Right cardiac atrium (tissue), 5 donors: ENCODE results near the gene RAPGEF4. TPM values are rescaled to one million over a fixed set of nuclear protein-coding genes. Genes with fewer than 3 reads are reported as not detected.

Experiments used
- ATAC-seq, 2 donors: fragments of 200-7000 bp; cut with Tn5 transposase; one replicate each; pipeline versions ENCODE4 v1.8.0 to v1.9.1; 2020; ENCODE audit warnings: moderate library complexity in 2 of 2, mild to moderate bottlenecking in 1 of 2
- DNase-seq, 3 donors: peaks; one replicate each; pipeline ENCODE4 v3.0.0-alpha.2; 2020
- H3K27ac ChIP-seq: one replicate; pipeline ENCODE4 v1.5.1; 2013; ENCODE audit warnings: mild to moderate bottlenecking, low read length, control low read depth, moderate library complexity
- H3K27me3 ChIP-seq: one replicate; pipeline ENCODE4 v1.6.1; 2013; ENCODE audit not compliant: control insufficient read depth, insufficient read depth
- H3K4me1 ChIP-seq: one replicate; pipeline ENCODE4 v1.6.1; 2013; ENCODE audit warnings: low read length; ENCODE audit not compliant: control insufficient read depth, insufficient read depth
- H3K4me3 ChIP-seq: one replicate; pipeline ENCODE4 v1.5.1; 2013; ENCODE audit warnings: low read length, control low read depth
- H3K9me3 ChIP-seq: one replicate; pipeline ENCODE4 v1.6.1; 2013; ENCODE audit warnings: low read length; ENCODE audit not compliant: control insufficient read depth
- WGBS: extraction: QIAGEN DNeasy Blood & Tissue Kit; methylation state at CpG from one replicate; pipeline ENCODE4 v1.1.7; 2013; 5-methylcytosine and 5-hydroxymethylcytosine counted together
- intact Hi-C, 4 donors: fragments of 100-400 bp; cut with DNase I; formaldehyde crosslinking; loops; one replicate each; pipeline versions ENCODE4 v1.11.0 to v1.14.0; 2022 to 2023
- polyA plus RNA-seq: library from polyadenylated mRNA; stranded (reverse); fragments of 200-250 nt; gene quantifications from one replicate; pipeline ENCODE4 v1.2.3, GENCODE V29; 2013
- total RNA-seq, 4 donors: library from RNA; stranded (reverse); fragmentation: NEBNext Ultra II Directional; extraction: Animal tissue kit (Norgen Biotek cat#: 25700); gene quantifications; one replicate each; pipeline ENCODE4 v1.2.1, GENCODE V29; 2021
- donor health status: healthy with polysubstance abuse.
- donor health status: DM: no; HTN: yes; CAD: no.
- donor health status: DM: no; HTN: no; CAD: no.
- donor health status: DM: no; HTN: yes; CAD: no; lungs with severe emphysema.
- donor health status: DM: yes; HTN: yes; CAD: no.

The RAPGEF4 gene
- total and polyA plus RNA-seq, 5 donors: 5.9 to 11.3 (median 8.8) TPM

DNA sequence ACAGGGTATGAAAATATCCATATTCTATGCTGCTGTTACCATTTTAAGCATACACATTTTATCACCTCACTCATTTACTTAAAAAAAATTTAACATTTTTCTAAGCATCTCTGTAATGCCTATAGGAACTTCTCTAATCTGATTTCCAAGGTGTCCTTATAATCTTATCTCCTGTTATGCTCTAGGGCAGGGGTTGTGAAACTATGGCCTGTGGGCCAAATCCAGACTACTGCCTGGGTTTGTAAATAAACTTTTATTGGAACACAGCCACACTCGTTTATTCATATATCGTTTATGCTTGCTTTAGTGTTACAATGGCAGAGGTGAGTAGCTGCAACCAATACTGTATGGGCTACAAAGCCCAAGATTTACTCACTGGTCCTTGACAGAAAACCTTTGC, 151.6 kb downstream of the RAPGEF4 start:
- peaks cover 1% of the 10 kb centered on the region for H3K4me1 ChIP-seq
- 73% methylated on average over 2 of the region's 2 CpGs for WGBS
- no peak overlapping the region for H3K4me3 ChIP-seq
- intact Hi-C loops: no loop called here
- no peaks in the 10 kb centered on the region for H3K9me3 ChIP-seq
- H3K27me3 ChIP-seq: no peaks in the 10 kb centered on the region
- no peak for ATAC-seq
- no peak for DNase-seq
- no peak overlapping the region for H3K27ac ChIP-seq

DNA sequence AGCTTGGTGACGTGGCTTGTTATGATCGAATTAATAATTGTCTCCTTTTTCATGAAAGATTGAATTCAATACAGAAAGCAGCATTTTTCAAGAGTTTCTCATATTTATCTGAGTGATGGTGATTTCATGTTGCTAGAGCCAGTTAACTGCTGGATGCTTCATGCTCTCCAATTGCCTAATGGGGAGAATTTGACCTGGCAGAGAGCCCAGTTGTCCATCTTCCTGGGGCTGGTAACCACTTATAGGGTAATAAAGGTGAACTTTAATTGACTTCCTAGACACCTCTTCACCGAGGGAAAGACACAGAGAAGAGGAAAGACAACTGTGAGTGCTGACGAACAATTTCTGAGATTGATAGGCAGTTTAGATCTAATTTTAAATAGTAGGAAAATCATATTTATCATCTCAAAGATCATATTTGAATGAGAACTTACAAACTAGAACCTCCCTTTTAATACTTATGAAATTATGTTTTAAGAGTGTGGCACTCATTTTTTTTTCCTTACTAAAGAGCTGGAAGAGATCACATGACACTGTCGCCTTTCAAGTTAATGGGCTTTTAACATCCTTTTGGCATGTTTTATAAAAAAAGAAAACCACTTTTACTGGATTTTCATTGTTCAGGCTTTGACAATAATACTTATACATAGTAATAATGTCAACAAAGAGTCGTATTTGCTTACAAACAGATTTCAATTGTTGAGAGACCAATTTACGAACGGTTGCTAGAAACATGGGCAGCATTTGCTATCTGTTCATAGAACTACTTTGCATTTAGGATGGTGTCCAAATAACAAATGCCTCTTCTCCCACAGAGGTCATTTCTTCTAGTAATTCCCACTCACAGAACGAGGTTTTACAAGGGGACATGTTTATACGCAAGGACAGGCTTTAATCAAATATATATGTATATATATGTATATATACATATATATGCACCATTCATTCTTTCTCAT, 153.3 kb downstream of the RAPGEF4 start:
- Histone ChIP-seq H3K27ac (no peak overlapping the region), H3K9me3 (no peaks in the 10 kb centered on the region)
- ATAC-seq: no peak

DNA sequence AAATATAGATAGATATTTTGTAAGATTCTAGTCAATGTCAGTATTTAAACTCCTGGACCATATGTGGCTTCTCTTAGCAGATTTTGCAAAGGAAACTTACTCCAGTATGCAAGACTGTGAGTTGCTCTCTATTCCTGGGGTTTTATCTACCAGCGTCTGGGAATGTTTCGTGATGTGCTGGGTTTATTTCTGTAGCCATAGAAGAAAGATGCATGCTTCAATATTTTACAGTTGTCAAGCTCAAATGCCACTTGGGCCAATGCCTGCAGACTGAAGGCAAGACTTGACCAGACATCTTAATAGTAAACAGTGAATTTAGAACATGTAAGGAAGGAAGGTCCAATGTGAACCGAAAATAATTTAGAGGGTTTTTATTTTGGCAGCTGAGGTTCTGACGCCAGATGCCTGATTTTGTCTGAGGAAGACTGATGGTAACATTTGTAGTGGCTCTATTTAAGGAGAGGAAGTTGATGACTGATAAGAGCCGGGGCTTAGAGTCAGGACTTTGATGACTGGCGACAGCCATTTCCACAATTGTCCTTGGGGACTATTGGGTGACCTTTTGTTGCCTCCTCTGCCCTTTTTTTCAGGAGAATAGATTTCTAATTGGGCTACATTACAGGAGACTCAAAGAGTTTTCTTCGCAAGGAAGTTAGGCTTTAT, 154.3 kb downstream of the RAPGEF4 start:
- WGBS: 18% methylated on average over 7 of the region's 7 CpGs
- intact Hi-C loops: no loop called here
- H3K27ac ChIP-seq: peak overlapping the region; percentile 67
- ATAC-seq (peak; percentile 73 to 88), DNase-seq (no peak)
- H3K4me1 ChIP-seq: peaks cover 5% of the 10 kb centered on the region
- H3K9me3 ChIP-seq: no peaks in the 10 kb centered on the region
- H3K27me3 ChIP-seq: no peaks in the 10 kb centered on the region
- H3K4me3 ChIP-seq: peak overlapping the region; percentile 21

More for the DNA sequence above, 153.3 kb downstream of the RAPGEF4 start:
- DNase-seq: no peak
- peaks cover 5% of the 10 kb centered on the region for H3K4me1 ChIP-seq
- H3K27me3 ChIP-seq: no peaks in the 10 kb centered on the region
- intact Hi-C loops: no loop called here
- 41% methylated on average over 10 of the region's 10 CpGs for WGBS
- H3K4me3 ChIP-seq: no peak overlapping the region

DNA sequence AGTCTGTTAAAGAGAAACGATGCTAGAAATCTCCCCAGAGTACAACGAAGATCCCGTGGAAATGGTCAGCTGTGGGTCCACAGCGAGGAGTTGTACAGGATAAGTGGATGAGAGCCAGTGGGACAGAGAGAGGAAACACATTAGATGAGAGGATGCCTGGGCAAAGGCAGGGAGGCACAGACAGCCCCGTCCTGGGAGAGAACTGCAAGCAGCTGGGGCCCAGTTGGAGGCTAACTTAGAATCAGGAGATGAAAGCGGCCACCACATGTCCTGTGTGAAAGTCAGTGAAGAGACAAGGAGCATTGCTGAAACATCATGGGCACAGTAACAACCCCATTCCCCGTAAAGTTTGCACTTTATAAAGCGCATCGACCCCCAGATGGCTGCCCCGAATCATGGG, 157.5 kb downstream of the RAPGEF4 start:
- H3K9me3 ChIP-seq: no peaks in the 10 kb centered on the region
- H3K27me3 ChIP-seq: no peaks in the 10 kb centered on the region
- DNase-seq (no peak), ATAC-seq (no peak)
- H3K27ac ChIP-seq: no peak overlapping the region
- H3K4me1 ChIP-seq: peaks cover 5% of the 10 kb centered on the region
- H3K4me3 ChIP-seq: no peak overlapping the region
- 92% methylated on average over 10 of the region's 10 CpGs for WGBS
- intact Hi-C loops: no loop called here

DNA sequence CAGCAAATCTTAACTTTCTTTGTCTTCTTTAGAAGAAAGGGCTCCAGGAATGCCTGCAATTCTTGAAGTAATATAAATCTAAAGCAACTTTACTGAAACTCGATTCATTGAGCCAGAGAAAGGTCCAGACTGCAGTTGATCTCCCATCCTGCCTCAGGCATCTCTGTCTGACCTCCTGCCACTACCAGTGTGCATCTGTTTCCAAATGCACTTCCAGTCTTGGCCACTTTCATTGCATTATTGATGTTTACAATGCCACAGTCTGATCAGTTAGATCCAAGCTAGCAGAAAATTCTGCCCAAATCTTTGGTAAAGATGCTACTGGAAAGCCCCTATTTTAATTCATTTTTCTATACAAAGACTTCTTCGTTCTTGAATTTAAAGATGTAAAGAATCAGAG, 158.0 kb downstream of the RAPGEF4 start:
- ATAC-seq (no peak), DNase-seq (no peak)
- H3K27me3 ChIP-seq: no peaks in the 10 kb centered on the region
- H3K9me3 ChIP-seq: no peaks in the 10 kb centered on the region
- no peak overlapping the region for H3K4me3 ChIP-seq
- intact Hi-C loops: no loop called here
- H3K27ac ChIP-seq: no peak overlapping the region
- peaks cover 5% of the 10 kb centered on the region for H3K4me1 ChIP-seq
- WGBS: 84% methylated on average over 2 of the region's 2 CpGs

DNA sequence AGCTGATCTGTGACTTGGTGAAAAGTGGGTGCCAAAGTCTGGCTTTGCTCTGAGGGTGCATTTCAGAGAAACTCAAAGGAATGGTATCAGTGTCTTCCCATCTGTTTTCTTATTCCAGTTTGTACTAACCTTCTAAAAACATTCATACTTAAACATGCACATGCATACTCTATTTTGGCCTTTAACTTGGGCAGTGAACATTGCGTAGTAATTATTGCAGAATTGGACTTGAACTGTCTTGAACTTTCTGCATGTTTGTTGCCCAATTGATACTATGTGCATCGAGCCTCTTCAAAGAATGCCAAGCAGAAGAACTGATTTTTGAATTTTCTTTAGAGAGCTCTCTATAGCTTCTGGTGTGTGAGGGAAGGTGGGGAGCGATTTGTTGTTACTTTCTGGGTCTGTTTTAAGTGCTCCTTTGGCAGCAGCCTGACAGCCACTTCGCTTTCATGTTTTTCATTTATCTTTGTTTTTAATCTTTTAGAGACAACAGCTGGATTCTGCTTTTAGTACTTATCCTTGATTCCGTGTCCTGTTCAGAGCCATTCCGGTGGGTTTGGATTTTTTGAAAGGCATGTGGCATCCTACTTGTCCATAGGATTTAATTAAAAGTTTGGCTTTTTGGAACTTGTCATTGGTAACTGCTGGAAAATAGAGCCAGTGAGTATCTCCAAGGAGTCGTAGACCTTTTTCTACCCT, 159.2 kb downstream of the RAPGEF4 start:
- Histone ChIP-seq H3K27ac (no peak overlapping the region), H3K4me3 (no peak overlapping the region), H3K27me3 (no peaks in the 10 kb centered on the region), H3K4me1 (peaks cover 5% of the 10 kb centered on the region), H3K9me3 (no peaks in the 10 kb centered on the region)
- no peak for ATAC-seq
- 87% methylated on average over 7 of the region's 7 CpGs for WGBS
- DNase-seq: no peak
- intact Hi-C loops: no loop called here

DNA sequence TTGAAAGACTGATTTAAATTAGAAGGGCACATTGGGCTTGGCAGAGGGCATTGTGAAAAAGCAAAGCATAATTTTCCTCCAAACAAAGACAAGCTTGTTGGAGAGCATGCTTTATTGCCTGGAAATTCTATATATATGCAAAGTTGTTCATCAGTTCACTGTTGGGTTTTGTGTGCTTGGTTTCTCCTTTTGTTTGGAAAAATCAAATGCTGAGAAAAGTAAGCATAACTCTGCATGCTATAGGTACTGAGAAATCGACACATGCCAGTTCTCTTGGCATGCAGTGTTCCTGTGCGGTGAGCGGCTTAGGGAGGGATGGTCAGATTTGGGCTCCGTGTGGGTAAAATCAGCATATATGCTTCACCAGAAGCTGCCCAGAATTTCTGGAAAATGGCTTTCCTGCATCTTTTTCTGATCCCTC, 161.0 kb downstream of the RAPGEF4 start:
- no peak overlapping the region for H3K4me3 ChIP-seq
- H3K4me1 ChIP-seq: peaks cover 5% of the 10 kb centered on the region
- no peak overlapping the region for H3K27ac ChIP-seq
- no peaks in the 10 kb centered on the region for H3K9me3 ChIP-seq
- intact Hi-C loops: no loop called here
- DNase-seq (no peak), ATAC-seq (no peak)
- 88% methylated on average over 4 of the region's 4 CpGs for WGBS
- no peaks in the 10 kb centered on the region for H3K27me3 ChIP-seq

DNA sequence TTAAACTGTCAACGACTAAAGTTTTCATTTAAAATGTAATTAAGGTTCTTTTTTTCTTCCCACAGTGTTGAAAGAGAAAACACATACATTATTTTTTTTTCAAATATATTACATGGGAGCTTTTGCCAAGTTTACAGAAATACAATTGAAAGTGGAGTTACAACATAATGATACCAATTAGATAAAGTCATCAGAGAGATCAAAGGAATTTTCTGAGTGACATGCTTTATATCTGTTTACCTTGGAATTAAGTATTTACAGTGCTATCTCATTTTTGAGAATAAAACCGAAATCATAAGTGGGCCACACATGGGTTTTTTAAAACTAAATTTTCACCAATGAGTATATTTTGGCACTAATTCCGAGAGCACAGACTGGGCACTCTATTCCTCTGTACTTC, 165.2 kb downstream of the RAPGEF4 start:
- ATAC-seq (no peak), DNase-seq (no peak)
- H3K27ac ChIP-seq: no peak overlapping the region
- H3K27me3 ChIP-seq: no peaks in the 10 kb centered on the region
- H3K4me3 ChIP-seq: no peak overlapping the region
- H3K4me1 ChIP-seq: peaks cover 3% of the 10 kb centered on the region
- intact Hi-C loops: no loop called here
- H3K9me3 ChIP-seq: no peaks in the 10 kb centered on the region
- 77% methylated on average over 3 of the region's 3 CpGs for WGBS

DNA sequence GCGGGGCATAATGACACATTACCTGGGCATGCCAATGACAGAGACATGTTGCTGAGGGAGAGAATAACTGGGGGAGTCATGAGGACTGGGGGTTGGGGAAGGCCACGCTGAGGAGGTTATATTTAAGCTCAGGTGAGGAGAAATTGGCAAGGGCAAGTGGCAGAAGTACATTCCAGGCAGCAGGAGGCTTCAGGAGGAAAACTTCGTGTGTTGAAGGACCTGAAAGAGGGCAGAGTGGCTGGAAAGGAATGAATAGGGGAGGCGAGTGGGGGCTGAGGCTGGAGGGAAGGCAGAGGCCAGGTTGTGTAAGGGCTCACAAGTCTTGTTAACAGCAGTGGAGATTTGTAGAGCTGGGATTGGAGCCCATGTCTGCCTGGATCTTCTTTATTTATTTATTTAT, 166.3 kb downstream of the RAPGEF4 start:
- H3K9me3 ChIP-seq: no peaks in the 10 kb centered on the region
- H3K4me3 ChIP-seq: no peak overlapping the region
- DNase-seq (no peak), ATAC-seq (no peak)
- H3K27ac ChIP-seq: no peak overlapping the region
- intact Hi-C loops: no loop called here
- H3K4me1 ChIP-seq: peaks cover 10% of the 10 kb centered on the region
- no peaks in the 10 kb centered on the region for H3K27me3 ChIP-seq
- 95% methylated on average over 4 of the region's 4 CpGs for WGBS

DNA sequence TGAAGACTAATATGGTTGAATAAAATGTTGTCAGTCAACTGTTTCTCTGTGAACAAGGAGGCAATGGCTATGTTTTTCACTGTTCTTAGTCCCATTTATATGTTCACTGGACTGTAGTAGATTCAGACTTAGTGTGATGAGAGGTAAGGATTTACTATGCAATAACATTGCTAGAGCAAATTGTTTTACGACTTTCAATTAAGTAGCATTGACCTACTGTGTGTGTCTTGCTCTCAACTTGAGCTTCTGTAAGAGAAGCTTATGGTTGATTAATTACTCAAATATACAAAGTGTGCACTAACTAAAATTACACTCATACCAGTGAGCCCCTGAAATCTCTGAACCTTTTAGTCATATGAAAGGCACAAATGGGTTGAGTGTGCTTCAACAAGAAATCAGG, 168.6 kb downstream of the RAPGEF4 start:
- Histone ChIP-seq H3K4me1 (peaks cover 11% of the 10 kb centered on the region), H3K27ac (no peak overlapping the region), H3K4me3 (no peak overlapping the region), H3K9me3 (no peaks in the 10 kb centered on the region), H3K27me3 (no peaks in the 10 kb centered on the region)
- 95% methylated on average over 1 of the region's 1 CpG for WGBS
- DNase-seq (no peak), ATAC-seq (no peak)
- intact Hi-C loops: no loop called here
